ENCODE data around the gene SYNDIG1. TPM values are rescaled to one million over a fixed set of nuclear protein-coding genes. Genes with fewer than 3 reads are reported as not detected.

Gene SYNDIG1
- total RNA-seq, 4 donors from 2014 or later: 0.20 to 1.3 (median 0.66) TPM; not detected in 1

- no peak for TF ChIP-seq POLR2A (IDR thresholded peaks at IDR 0.05)
- no peak for TF ChIP-seq CTCF (IDR thresholded peaks at IDR 0.05 in 4 of 5, conservative IDR thresholded peaks at IDR 0.05 in 1 of 5)
- intact Hi-C loops (cut with DNase I; ENCODE audit: low total_unique reads) (no loop called here), in situ Hi-C loops (cut with MboI; ENCODE audit: low sequenced_read_pairs in 4 of 4) (no loop called here)
- H3K4me3 ChIP-seq: no peak overlapping the region
- no peaks in the 10 kb centered on the region for H3K27me3 ChIP-seq
- H3K9me3 ChIP-seq: no peaks in the 10 kb centered on the region
- no peaks in the 10 kb centered on the region for H3K36me3 ChIP-seq
- ATAC-seq (no peak), DNase-seq (no peak)
- H3K27ac ChIP-seq: no peak overlapping the region
- no peaks in the 10 kb centered on the region for H3K4me1 ChIP-seq
Observed at GRCh38 chr20:24603454-24603853, 134.0 kb downstream of the SYNDIG1 start.

GRCh38 chr20:24604966-24605665, 135.7 kb downstream of the SYNDIG1 start:
- in situ Hi-C loops (cut with MboI; ENCODE audit: low sequenced_read_pairs in 4 of 4): no loop called here
- intact Hi-C loops (cut with DNase I; ENCODE audit: low total_unique reads): no loop called here
- no peak for DNase-seq
- TF ChIP-seq POLR2A (IDR thresholded peaks at IDR 0.05) (no peak), CTCF (IDR thresholded peaks at IDR 0.05 in 4 of 5, conservative IDR thresholded peaks at IDR 0.05 in 1 of 5) (no peak)
- Histone ChIP-seq H3K9me3 (no peaks in the 10 kb centered on the region), H3K27me3 (no peaks in the 10 kb centered on the region), H3K4me3 (no peak overlapping the region), H3K4me1 (no peaks in the 10 kb centered on the region), H3K27ac (no peak overlapping the region), H3K36me3 (no peaks in the 10 kb centered on the region)
- ATAC-seq: no peak

GRCh38 chr20:24605937-24606455, 136.6 kb downstream of the SYNDIG1 start:
- in situ Hi-C loops (cut with MboI; ENCODE audit: low sequenced_read_pairs in 4 of 4) (no loop called here), intact Hi-C loops (cut with DNase I; ENCODE audit: low total_unique reads) (no loop called here)
- ATAC-seq (no peak), DNase-seq (no peak)
- H3K9me3 ChIP-seq: no peaks in the 10 kb centered on the region
- TF ChIP-seq CTCF (IDR thresholded peaks at IDR 0.05 in 4 of 5, conservative IDR thresholded peaks at IDR 0.05 in 1 of 5): no peak
- TF ChIP-seq POLR2A (IDR thresholded peaks at IDR 0.05): no peak
- H3K36me3 ChIP-seq: no peaks in the 10 kb centered on the region
- H3K27me3 ChIP-seq: no peaks in the 10 kb centered on the region
- H3K4me3 ChIP-seq: no peak overlapping the region
- no peaks in the 10 kb centered on the region for H3K4me1 ChIP-seq
- H3K27ac ChIP-seq: no peak overlapping the region

- ATAC-seq: no peak
- TF ChIP-seq CTCF (IDR thresholded peaks at IDR 0.05 in 4 of 5, conservative IDR thresholded peaks at IDR 0.05 in 1 of 5): no peak
- TF ChIP-seq POLR2A (IDR thresholded peaks at IDR 0.05): no peak
- no peaks in the 10 kb centered on the region for H3K27me3 ChIP-seq
- no peaks in the 10 kb centered on the region for H3K36me3 ChIP-seq
- H3K4me3 ChIP-seq: no peak overlapping the region
- no peak for DNase-seq
- intact Hi-C loops (cut with DNase I; ENCODE audit: low total_unique reads): no loop called here
- in situ Hi-C loops (cut with MboI; ENCODE audit: low sequenced_read_pairs in 4 of 4): no loop called here
- no peaks in the 10 kb centered on the region for H3K9me3 ChIP-seq
- H3K27ac ChIP-seq: no peak overlapping the region
- H3K4me1 ChIP-seq: no peaks in the 10 kb centered on the region
Observed at GRCh38 chr20:24607402-24607801, 138.0 kb downstream of the SYNDIG1 start.

All from gastrocnemius medialis (tissue), 4 donors.